Activated naive CD4-positive, alpha-beta T cell treated with anti-CD3 and anti-CD28 coated beads, Interleukin-2, amount 50 U/mL, for 24 hours (primary cell): ENCODE data around the gene NCOA6.
"Not testable (repeated sequence)": the region's sequence is repeated elsewhere in the genome, so short reads cannot be mapped to it uniquely, and the experiment has no call there.

ENCODE experiments used
- H3K27ac Mint-ChIP-seq: one replicate; pipeline ENCODE4 v1.8.0; 2021; ENCODE audit warnings: mild to moderate bottlenecking, mixed read lengths
- H3K27me3 Mint-ChIP-seq: one replicate; pipeline ENCODE4 v1.8.0; 2021; ENCODE audit warnings: mixed read lengths
- H3K36me3 Mint-ChIP-seq: one replicate; pipeline ENCODE4 v1.8.0; 2021; ENCODE audit warnings: mixed read lengths
- H3K4me1 Mint-ChIP-seq: one replicate; pipeline ENCODE4 v1.8.0; 2021; ENCODE audit warnings: mixed read lengths
- H3K4me3 Mint-ChIP-seq: one replicate; pipeline ENCODE4 v1.8.0; 2021; ENCODE audit warnings: mild to moderate bottlenecking, mixed read lengths
- H3K9me3 Mint-ChIP-seq: one replicate; pipeline ENCODE4 v1.8.0; 2021; ENCODE audit warnings: mixed read lengths

NCOA6 gene

DNA sequence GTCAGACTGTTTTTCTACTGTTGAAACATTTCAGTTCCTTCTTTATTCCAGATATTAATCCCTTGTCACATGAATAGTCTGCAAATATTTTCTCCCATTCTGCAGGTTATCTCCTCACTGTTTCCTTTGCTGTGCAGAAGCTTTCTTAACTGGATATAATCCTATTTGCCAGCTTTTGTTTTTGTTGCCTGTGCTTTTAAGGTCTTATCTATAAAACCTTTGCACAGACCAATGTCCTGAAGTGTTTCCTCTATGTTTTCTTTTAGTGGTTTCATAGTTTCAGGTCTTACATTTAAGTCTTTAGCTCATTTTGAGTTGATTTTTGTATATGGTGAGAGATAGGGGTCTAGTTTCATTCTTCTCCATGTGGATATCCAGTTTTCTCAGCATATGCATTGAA lies 19.2 kb downstream of the NCOA6 start:
- Mint-ChIP-seq H3K27ac (no peak overlapping the region), H3K9me3 (no peaks in the 10 kb centered on the region), H3K36me3 (peaks cover 6% of the 10 kb centered on the region), H3K4me3 (no peak overlapping the region), H3K27me3 (no peaks in the 10 kb centered on the region), H3K4me1 (peaks cover 45% of the 10 kb centered on the region)

GRCh38 chr20:34798871-34799270 lies 26.6 kb downstream of the NCOA6 start:
- no peaks in the 10 kb centered on the region for H3K27me3 Mint-ChIP-seq
- H3K9me3 Mint-ChIP-seq, result no peaks in the 10 kb centered on the region
- H3K36me3 Mint-ChIP-seq, result peaks cover 10% of the 10 kb centered on the region
- H3K4me3 Mint-ChIP-seq, result no peak overlapping the region
- H3K4me1 Mint-ChIP-seq, result peaks cover 57% of the 10 kb centered on the region
- no peak overlapping the region for H3K27ac Mint-ChIP-seq

- no peaks in the 10 kb centered on the region for H3K27me3 Mint-ChIP-seq
- H3K4me1 Mint-ChIP-seq, result peaks cover 62% of the 10 kb centered on the region
- H3K36me3 Mint-ChIP-seq, result peaks cover 10% of the 10 kb centered on the region
- no peak overlapping the region for H3K4me3 Mint-ChIP-seq
- H3K27ac Mint-ChIP-seq, result no peak overlapping the region
- no peaks in the 10 kb centered on the region for H3K9me3 Mint-ChIP-seq
Measured at GRCh38 chr20:34798328-34798727, 27.1 kb downstream of the NCOA6 start.

DNA sequence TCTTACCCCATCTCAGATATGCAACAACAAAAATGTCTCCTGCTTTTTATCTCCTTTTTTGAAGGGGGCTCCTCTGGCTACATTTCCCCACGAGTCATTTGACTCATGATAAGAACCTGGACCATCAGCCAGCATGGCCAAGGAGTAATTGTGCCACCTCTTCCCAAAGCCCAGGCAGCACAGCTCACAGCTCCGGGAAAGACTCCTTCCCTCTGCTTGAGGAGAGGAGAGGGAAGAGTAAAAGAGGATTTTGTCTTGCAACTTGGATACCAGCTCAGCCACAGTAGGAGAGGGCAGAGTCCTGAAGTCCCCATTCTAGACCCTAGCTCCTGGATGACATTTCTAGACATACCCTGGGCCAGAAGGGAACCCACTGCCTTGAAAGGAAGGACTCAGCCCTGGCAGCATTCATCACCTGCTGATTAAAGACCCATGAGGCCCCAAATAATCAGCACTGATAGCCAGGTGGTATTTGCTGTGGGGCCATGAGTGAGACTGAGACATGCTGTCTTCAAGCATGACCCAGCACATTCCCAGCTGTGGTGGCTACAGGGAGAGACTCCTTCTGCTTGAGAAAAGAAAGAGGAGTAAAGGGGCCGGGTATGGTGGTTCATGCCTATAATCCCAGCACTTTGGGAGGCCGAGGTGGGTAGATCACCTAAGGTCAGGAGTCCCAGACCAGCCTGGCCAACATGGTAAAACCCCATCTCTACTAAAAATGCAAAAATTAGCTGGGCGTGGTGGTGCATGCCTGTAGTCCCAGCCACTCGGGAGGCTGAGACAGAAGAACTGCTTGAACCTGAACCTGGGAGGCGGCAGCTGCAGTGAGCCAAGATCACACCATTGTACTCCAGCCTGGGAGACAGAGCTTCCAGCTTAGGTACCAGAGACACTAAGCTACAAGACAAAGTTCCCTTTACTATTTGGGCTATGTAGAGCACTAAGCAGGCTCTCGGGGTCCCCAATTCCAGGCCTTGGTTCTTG lies 28.1 kb downstream of the NCOA6 start:
- no peaks in the 10 kb centered on the region for H3K27me3 Mint-ChIP-seq
- H3K36me3 Mint-ChIP-seq, result peaks cover 10% of the 10 kb centered on the region
- H3K9me3 Mint-ChIP-seq, result no peaks in the 10 kb centered on the region
- no peak overlapping the region for H3K27ac Mint-ChIP-seq
- no peak overlapping the region for H3K4me3 Mint-ChIP-seq
- peaks cover 61% of the 10 kb centered on the region for H3K4me1 Mint-ChIP-seq

- Mint-ChIP-seq H3K27ac (no peak overlapping the region), H3K4me1 (peaks cover 29% of the 10 kb centered on the region), H3K4me3 (no peak overlapping the region), H3K9me3 (no peaks in the 10 kb centered on the region), H3K36me3 (peaks cover 3% of the 10 kb centered on the region), H3K27me3 (no peaks in the 10 kb centered on the region)
Measured at GRCh38 chr20:34794006-34794585, 31.4 kb downstream of the NCOA6 start.

DNA sequence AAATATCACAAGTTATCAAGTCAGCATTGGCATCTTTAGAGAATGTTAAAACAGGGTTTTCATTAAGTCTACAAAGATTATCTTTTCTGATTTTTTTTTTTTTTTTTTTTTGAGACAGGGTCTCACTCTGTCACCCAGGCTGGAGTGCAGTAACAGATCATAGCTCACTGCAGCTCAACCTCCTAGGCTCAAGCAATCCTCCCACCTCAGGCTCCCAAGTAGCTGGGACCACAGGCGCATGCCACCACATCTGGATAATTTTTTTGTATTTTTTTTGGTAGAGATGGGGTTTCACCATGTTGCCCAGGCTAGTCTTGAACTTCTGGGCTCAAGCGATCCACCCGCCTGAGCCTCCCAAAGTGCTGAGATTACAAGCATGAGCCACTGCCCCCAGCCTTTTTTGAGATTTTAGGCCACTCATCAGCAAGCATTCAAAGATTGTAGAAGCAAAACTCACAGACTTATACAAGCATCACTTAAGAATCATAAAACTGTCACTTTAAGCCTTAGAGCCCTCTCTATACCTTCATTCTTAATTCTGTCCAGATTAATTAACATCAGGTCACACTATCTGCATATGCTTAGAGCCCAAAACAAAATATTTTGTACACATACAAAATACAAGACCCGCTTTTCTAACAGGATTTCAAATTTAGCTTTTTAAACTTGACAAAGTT lies 32.6 kb downstream of the NCOA6 start:
- Mint-ChIP-seq H3K36me3 (peaks cover 3% of the 10 kb centered on the region), H3K4me1 (peaks cover 21% of the 10 kb centered on the region), H3K9me3 (no peaks in the 10 kb centered on the region), H3K4me3 (no peak overlapping the region), H3K27ac (no peak overlapping the region), H3K27me3 (no peaks in the 10 kb centered on the region)

DNA sequence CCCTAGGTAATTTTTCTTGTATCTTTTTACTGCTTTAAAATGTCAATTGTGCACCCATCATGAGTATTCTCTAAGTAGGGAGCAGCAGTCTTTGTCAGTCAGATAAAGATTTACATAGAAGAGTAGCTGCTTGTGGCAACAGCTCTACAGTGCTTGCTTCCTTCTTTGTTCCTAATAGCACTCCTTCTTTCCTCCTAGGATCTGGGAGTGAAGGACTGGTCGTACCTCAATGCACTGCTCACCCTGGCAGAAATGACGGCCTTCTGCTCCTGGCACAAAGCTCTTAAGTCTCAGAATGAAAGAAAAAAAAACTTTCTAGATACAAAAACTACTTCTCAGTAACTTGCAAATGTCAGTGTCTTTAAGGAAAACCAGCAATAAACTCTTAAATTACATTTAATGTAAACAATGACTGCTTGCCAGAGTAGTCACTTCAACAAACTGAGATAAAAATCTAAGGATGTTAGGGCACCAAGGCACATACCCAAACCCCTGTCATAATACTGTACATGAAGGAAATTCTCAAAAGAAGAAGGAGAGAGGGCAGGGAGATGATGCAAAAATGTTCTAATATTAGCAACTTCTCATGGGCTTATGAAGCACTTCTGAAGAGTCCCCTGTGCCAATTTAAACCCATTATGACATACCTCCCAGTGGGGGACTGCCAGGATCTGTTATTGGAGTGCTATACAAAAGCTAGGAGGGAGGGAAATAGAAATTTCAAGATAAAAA lies 34.0 kb downstream of the NCOA6 start:
- Mint-ChIP-seq H3K27me3 (no peaks in the 10 kb centered on the region), H3K4me1 (peaks cover 25% of the 10 kb centered on the region), H3K27ac (no peak overlapping the region), H3K36me3 (peaks cover 5% of the 10 kb centered on the region), H3K9me3 (no peaks in the 10 kb centered on the region), H3K4me3 (no peak overlapping the region)

DNA sequence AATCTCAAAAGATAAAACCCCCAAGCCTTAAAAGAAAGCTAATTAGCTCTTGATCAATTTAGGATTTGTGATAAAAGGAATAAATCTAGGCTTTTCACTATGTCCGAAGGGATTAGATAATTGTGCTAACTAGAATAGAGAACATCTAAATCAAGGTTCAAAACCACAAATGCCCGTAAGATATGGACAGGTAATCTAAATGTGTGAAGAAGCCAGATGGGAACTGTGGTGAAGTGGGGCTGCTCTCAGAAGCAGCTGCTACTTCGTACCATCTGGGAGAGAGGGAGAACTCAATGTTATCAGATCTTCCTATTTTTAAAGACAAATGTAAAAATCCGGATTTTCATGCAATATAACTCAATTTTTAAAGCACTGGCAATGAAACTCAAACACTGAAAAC lies 44.2 kb downstream of the NCOA6 start:
- no peak overlapping the region for H3K4me3 Mint-ChIP-seq
- H3K4me1 Mint-ChIP-seq, result peaks cover under 1% of the 10 kb centered on the region
- no peaks in the 10 kb centered on the region for H3K9me3 Mint-ChIP-seq
- H3K27me3 Mint-ChIP-seq, result no peaks in the 10 kb centered on the region
- H3K36me3 Mint-ChIP-seq, result peaks cover 3% of the 10 kb centered on the region
- H3K27ac Mint-ChIP-seq, result no peak overlapping the region

DNA sequence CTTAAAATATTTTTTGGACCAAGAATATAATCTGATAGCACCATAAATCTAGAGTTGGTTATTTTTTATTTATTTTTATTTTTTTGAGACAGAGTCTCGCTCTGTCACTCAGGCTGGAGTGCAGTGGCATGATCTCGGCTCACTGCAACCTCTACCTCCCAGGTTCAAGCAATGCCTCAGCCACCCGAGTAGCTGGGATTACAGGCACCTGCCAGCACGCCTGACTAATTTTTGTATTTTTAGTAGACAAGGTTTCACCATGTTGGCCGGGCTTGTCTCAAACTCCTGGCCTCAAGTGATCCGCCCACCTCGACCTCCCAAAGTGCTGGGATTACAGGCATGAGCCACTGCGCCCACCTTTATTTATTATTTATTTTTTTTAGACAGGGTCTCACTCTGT lies 45.2 kb downstream of the NCOA6 start:
- not testable (repeated sequence) for H3K27me3 Mint-ChIP-seq, H3K4me3 Mint-ChIP-seq, H3K9me3 Mint-ChIP-seq, H3K36me3 Mint-ChIP-seq, H3K4me1 Mint-ChIP-seq, H3K27ac Mint-ChIP-seq

DNA sequence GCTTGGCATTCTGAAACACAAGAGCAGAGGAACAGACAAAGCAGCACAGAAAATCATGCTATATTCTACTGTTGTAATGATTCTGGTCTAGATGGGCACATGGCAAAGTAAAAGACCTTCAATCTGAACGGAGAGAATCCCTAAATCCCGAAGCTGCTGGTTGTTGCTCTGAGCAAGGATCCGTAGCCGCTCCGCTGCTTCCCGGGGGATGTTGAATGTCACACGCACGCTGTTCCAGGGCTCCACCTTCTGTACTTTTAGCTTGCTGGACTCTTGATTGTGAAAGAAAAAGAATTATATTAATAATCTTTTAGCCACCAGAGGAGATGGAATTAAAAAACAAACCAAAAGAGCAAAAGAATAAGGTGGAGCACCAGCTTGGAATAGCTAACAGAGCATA lies 49.3 kb downstream of the NCOA6 start:
- Mint-ChIP-seq H3K27me3 (no peaks in the 10 kb centered on the region), H3K4me3 (no peak overlapping the region), H3K9me3 (no peaks in the 10 kb centered on the region), H3K4me1 (no peaks in the 10 kb centered on the region), H3K36me3 (peaks cover 11% of the 10 kb centered on the region), H3K27ac (no peak overlapping the region)

DNA sequence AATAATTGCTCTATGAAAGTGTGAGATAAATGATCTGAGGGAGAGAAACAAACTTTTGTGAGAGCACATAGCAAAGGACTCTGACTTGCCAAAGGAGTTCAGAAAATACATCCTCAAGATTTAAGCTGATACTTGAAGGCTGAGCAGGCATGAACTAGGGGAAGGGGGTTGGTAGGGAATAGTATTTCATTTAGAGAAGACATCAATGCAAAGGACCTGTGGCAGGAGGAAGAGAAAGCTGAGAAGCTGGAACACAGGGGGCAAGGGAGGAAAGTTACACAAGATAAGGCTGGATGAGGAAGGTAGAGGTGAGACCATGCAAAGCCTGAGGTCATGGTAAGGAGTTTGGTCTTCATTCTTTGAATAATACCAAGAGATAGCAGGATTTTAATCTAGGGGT lies 50.6 kb downstream of the NCOA6 start:
- Mint-ChIP-seq H3K27me3 (no peaks in the 10 kb centered on the region), H3K27ac (no peak overlapping the region), H3K36me3 (peaks cover 11% of the 10 kb centered on the region)

DNA sequence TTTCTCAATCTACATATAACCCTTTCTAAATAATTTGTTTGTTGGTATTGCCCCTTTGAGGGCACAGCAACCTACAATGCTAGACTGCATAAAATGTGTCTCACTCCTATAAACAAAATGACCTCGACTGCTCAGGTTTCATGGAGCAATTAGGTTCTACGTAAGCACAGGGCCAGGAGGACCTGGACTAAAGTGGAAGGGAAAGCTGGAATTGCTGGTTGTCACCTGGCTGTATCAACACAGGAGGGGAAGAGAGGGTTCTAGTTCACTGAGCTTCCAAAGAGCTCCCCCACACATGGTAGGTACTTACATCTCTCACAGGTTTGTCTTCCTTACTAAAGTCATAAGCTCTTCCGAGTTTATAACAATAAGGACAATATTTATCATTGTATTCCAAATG lies 51.0 kb downstream of the NCOA6 start:
- peaks cover 11% of the 10 kb centered on the region for H3K36me3 Mint-ChIP-seq
- no peaks in the 10 kb centered on the region for H3K4me1 Mint-ChIP-seq
- no peak overlapping the region for H3K27ac Mint-ChIP-seq
- H3K27me3 Mint-ChIP-seq, result no peaks in the 10 kb centered on the region
- H3K4me3 Mint-ChIP-seq, result no peak overlapping the region
- no peaks in the 10 kb centered on the region for H3K9me3 Mint-ChIP-seq

More for the DNA sequence above, 50.6 kb downstream of the NCOA6 start:
- Mint-ChIP-seq H3K4me1 (no peaks in the 10 kb centered on the region), H3K9me3 (no peaks in the 10 kb centered on the region), H3K4me3 (no peak overlapping the region)

DNA sequence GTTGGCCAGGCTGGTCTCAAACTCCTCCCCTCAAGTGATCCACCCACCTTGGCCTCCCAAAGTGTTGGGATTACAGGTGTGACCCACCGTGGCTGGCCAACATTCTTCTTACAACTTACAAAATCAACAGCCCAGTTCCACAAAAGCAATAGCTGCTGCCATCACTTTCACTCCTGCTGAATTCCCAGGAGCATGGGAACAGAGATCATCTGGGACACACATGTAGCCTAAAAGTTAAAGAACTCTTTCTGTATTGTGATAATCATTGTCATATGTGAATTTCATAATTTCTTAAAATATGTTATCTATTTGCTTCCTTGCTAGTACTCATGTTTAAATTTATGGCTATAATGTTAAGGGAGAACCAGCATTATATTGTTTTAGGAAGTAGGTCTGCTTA lies 51.7 kb downstream of the NCOA6 start:
- Mint-ChIP-seq H3K4me3 (no peak overlapping the region), H3K9me3 (no peaks in the 10 kb centered on the region), H3K36me3 (peaks cover 11% of the 10 kb centered on the region), H3K27ac (no peak overlapping the region), H3K27me3 (no peaks in the 10 kb centered on the region), H3K4me1 (no peaks in the 10 kb centered on the region)

GRCh38 chr20:34772437-34772836 lies 53.0 kb downstream of the NCOA6 start:
- no peak overlapping the region for H3K27ac Mint-ChIP-seq
- no peak overlapping the region for H3K4me3 Mint-ChIP-seq
- no peaks in the 10 kb centered on the region for H3K9me3 Mint-ChIP-seq
- H3K4me1 Mint-ChIP-seq, result no peaks in the 10 kb centered on the region
- H3K27me3 Mint-ChIP-seq, result no peaks in the 10 kb centered on the region
- H3K36me3 Mint-ChIP-seq, result peaks cover 13% of the 10 kb centered on the region

DNA sequence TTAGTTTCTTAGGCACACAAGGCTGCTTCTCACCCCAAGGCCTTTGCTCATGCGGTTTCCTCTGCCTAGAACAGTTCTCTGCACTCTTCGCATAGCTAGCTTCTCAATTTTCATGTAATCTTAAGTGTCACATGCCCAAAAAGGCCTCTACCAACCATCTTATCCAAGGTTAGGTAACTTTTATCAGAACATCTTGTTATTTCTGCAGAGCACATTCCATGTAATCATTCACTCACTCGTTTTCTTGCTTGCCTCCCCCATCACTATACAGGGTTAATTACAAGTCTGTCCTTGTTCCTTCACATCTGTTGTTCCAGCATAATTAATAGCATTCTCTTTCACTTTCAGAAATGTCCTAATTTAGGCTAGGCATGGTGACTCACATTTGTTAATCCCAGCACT lies 53.8 kb downstream of the NCOA6 start:
- Mint-ChIP-seq H3K4me1 (no peaks in the 10 kb centered on the region), H3K27ac (no peak overlapping the region), H3K36me3 (peaks cover 13% of the 10 kb centered on the region), H3K27me3 (no peaks in the 10 kb centered on the region), H3K9me3 (no peaks in the 10 kb centered on the region), H3K4me3 (no peak overlapping the region)
